OCI-LY1 (cell line): ENCODE results near the gene NGF.

Source experiments
- H2AFZ ChIP-seq: fragments of 200-600 bp; sonication (generic), shearing (Covaris generic); 2 replicates; pipeline ENCODE4 v1.6.0; 2014; ENCODE audit warnings: antibody characterized with exemption, mild to moderate bottlenecking, low read length
- H3F3A ChIP-seq: fragments of 200-600 bp; sonication (generic), shearing (Covaris generic); 2 replicates; pipeline ENCODE4 v1.6.0; 2014; ENCODE audit warnings: mild to moderate bottlenecking, antibody characterized with exemption, low read length, moderate library complexity; ENCODE audit not compliant: insufficient read depth
- H3K27ac ChIP-seq: fragments of 200-600 bp; sonication (generic); 2 replicates; pipeline ENCODE4 v1.5.1; 2014; ENCODE audit warnings: low read length, mixed run types, mild to moderate bottlenecking, low read depth; ENCODE audit not compliant: poor library complexity, severe bottlenecking
- H3K27me3 ChIP-seq: fragments of 200-600 bp; sonication (generic); 2 replicates; pipeline ENCODE4 v1.6.0; 2014; ENCODE audit warnings: antibody characterized with exemption, mild to moderate bottlenecking, low read length, moderate library complexity; ENCODE audit not compliant: insufficient read depth
- H3K36me3 ChIP-seq: fragments of 200-600 bp; sonication (generic); 2 replicates; pipeline ENCODE4 v1.6.1; 2014; ENCODE audit warnings: mild to moderate bottlenecking, antibody characterized with exemption, low read length, moderate library complexity, mixed read lengths; ENCODE audit not compliant: insufficient read depth
- H3K4me1 ChIP-seq: fragments of 200-600 bp; sonication (generic); 2 replicates; pipeline ENCODE4 v1.5.1; 2014; ENCODE audit warnings: mild to moderate bottlenecking, low read length, moderate library complexity; ENCODE audit not compliant: insufficient read depth, severe bottlenecking
- H3K4me2 ChIP-seq: fragments of 200-600 bp; sonication (generic), shearing (Covaris generic); 2 replicates; pipeline ENCODE4 v1.6.1; 2014; ENCODE audit warnings: low read length
- H3K4me3 ChIP-seq: fragments of 200-600 bp; sonication (generic); 2 replicates; pipeline ENCODE4 v1.5.1; 2014; ENCODE audit warnings: low read length, low read depth, mild to moderate bottlenecking, mixed read lengths; ENCODE audit not compliant: poor library complexity, severe bottlenecking
- H3K79me2 ChIP-seq: fragments of 200-600 bp; shearing (Covaris generic); 2 replicates; pipeline ENCODE4 v1.6.1; 2016; ENCODE audit warnings: mixed run types, low read length, mixed read lengths; ENCODE audit not compliant: insufficient read depth
- H3K9ac ChIP-seq: fragments of 200-600 bp; sonication (generic), shearing (Covaris generic); 2 replicates; pipeline ENCODE4 v1.6.1; 2014; ENCODE audit warnings: mild to moderate bottlenecking, low read length, mixed read lengths
- H3K9me2 ChIP-seq: fragments of 200-600 bp; sonication (generic), shearing (Covaris generic); 2 replicates; pipeline ENCODE4 v1.6.1; 2014; ENCODE audit warnings: low read depth, mild to moderate bottlenecking, low read length, mixed read lengths
- H3K9me3 ChIP-seq: fragments of 200-600 bp; shearing (Covaris generic); 2 replicates; pipeline ENCODE4 v1.6.1; 2014; ENCODE audit warnings: low read length, mixed read lengths
- H4K20me1 ChIP-seq: fragments of 200-600 bp; sonication (generic), shearing (Covaris generic); 2 replicates; pipeline ENCODE4 v1.6.0; 2016; ENCODE audit warnings: mild to moderate bottlenecking, low read length; ENCODE audit not compliant: insufficient read depth
- CTCF ChIP-seq: fragments of 200-600 bp; sonication (generic), shearing (Covaris generic); IDR thresholded peaks from 2 replicates; pipeline ENCODE4 v1.5.1; 2017; ENCODE audit warnings: mild to moderate bottlenecking, antibody characterized with exemption, low read length, moderate library complexity, mixed read lengths
- EZH2 ChIP-seq: fragments of 200-600 bp; sonication (generic), shearing (Covaris generic); IDR thresholded peaks from 2 replicates; pipeline ENCODE4 v1.8.0; 2017; ENCODE audit warnings: borderline replicate concordance, mixed run types, mild to moderate bottlenecking, antibody characterized with exemption, low read length, moderate library complexity, mixed read lengths

NGF gene

GRCh38 chr1:115322631-115323030 lies 15.4 kb downstream of the NGF start:
- Histone ChIP-seq H3K4me1 (no peaks in the 10 kb centered on the region), H3K4me3 (no peak overlapping the region), H3K27ac (no peak overlapping the region), H3K27me3 (no peaks in the 10 kb centered on the region), H3K79me2 (no peaks in the 10 kb centered on the region), H4K20me1 (no peaks in the 10 kb centered on the region), H3F3A (no peaks in the 10 kb centered on the region), H3K9ac (no peak overlapping the region), H2AFZ (no peak overlapping the region), H3K9me2 (no peaks in the 10 kb centered on the region), H3K4me2 (no peak overlapping the region), H3K9me3 (no peaks in the 10 kb centered on the region), H3K36me3 (no peaks in the 10 kb centered on the region)
- TF ChIP-seq CTCF (no peak), EZH2 (no peak)

DNA sequence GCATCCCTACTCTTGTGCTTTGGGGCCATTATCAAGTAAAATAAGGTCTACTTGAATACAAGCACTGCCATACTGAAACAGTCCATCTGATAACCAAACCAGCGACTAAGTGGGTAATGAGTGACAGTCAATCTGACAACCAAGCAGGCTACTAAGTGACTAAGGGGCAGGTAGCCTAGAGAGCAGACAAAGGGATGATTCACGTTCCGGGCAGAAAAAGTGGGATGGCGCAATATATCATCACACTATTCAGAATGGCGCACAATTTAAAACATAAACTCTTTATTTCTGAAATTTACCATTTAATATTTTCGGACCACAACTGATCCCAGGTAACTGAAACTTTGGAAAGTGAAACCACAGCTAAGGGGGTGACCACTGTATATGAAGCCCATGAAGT lies 17.7 kb downstream of the NGF start:
- Histone ChIP-seq H3K27me3 (no peaks in the 10 kb centered on the region), H3K9me2 (no peaks in the 10 kb centered on the region), H4K20me1 (no peaks in the 10 kb centered on the region), H3K27ac (no peak overlapping the region), H3F3A (no peaks in the 10 kb centered on the region), H3K36me3 (no peaks in the 10 kb centered on the region), H2AFZ (no peak overlapping the region), H3K9ac (no peak overlapping the region), H3K9me3 (no peaks in the 10 kb centered on the region), H3K4me1 (no peaks in the 10 kb centered on the region), H3K4me2 (no peak overlapping the region), H3K4me3 (no peak overlapping the region), H3K79me2 (no peaks in the 10 kb centered on the region)
- no peak for TF ChIP-seq EZH2
- TF ChIP-seq CTCF, result no peak

DNA sequence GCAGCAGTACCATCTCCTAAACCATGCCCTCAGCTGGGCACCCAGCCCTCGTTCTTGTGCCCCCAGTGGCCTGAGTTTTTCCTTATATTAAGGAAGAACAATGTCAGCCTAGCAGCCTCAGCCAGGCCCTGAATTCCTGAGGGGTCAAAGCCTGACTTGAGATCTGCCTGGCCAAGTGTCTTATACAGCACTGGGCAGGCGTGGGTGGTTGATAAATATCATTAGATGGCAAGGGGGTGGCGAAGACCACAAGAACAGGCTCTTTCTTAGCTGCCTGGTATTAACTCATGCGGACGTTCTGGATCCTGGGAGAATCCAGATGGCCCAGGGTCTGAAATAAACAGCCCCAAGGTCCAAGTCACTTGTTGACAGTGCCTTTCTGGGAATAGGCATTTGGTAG lies 18.3 kb downstream of the NGF start:
- Histone ChIP-seq H3K79me2 (no peaks in the 10 kb centered on the region), H3K9me2 (no peaks in the 10 kb centered on the region)
- TF ChIP-seq CTCF, result no peak

More for the DNA sequence above, 18.3 kb downstream of the NGF start:
- Histone ChIP-seq H3K36me3 (no peaks in the 10 kb centered on the region), H3K27me3 (no peaks in the 10 kb centered on the region), H3K9ac (no peak overlapping the region), H3F3A (no peaks in the 10 kb centered on the region), H3K4me3 (no peak overlapping the region), H2AFZ (no peak overlapping the region), H4K20me1 (no peaks in the 10 kb centered on the region), H3K27ac (no peak overlapping the region), H3K4me2 (no peak overlapping the region), H3K4me1 (no peaks in the 10 kb centered on the region), H3K9me3 (no peaks in the 10 kb centered on the region)
